B cell (primary cell): ENCODE measurements around the gene OR1I1. TPM values are rescaled to one million over a fixed set of nuclear protein-coding genes. Genes with fewer than 3 reads are reported as not detected.
"Not testable (repeated sequence)": the region's sequence is repeated elsewhere in the genome, so short reads cannot be mapped to it uniquely, and the experiment has no call there.

Experiments used
- ATAC-seq: fragments of 200-7000 bp; cut with Tn5 transposase; one replicate; pipeline ENCODE4 v1.10.0; 2021; ENCODE audit warnings: low read depth, mild to moderate bottlenecking, moderate number of reproducible peaks, moderate library complexity
- CTCF ChIA-PET: fragments of 350-600 bp; sonication (Branson Sonifier 250); formaldehyde crosslinking; loops from one replicate; lab custom pipeline; 2021; ENCODE audit warnings: antibody characterized with exemption, inconsistent platforms; lab: Charles Lee
- POLR2A ChIA-PET: fragments of 350-600 bp; sonication (Branson Sonifier 250); formaldehyde crosslinking; loops from one replicate; lab custom pipeline; 2021; ENCODE audit warnings: antibody characterized with exemption; lab: Charles Lee
- DNase-seq: peaks from one replicate; pipeline ENCODE4 v3.0.0; 2013
- H2AFZ ChIP-seq: 2 replicates; pipeline ENCODE4 v1.6.1; 2012; ENCODE audit warnings: mild to moderate bottlenecking, low read depth, low read length; ENCODE audit not compliant: insufficient read depth, poor library complexity, severe bottlenecking
- H3K27ac ChIP-seq, 2 donors: 1 replicate in 1 of 2; 2 replicates in 1 of 2; pipeline ENCODE4 v1.5.1; 2012 to 2013; ENCODE audit warnings: low read length in 2 of 2, mild to moderate bottlenecking in 2 of 2, moderate library complexity in 1 of 2
- H3K27me3 ChIP-seq, 4 experiments: fragments of 200-600 bp in 1 of 4; sonication (generic) in 1 of 4; replicated peaks in 1 of 4; 1 replicate in 2 of 4; 2 replicates in 2 of 4; pipeline versions ENCODE4 v1.6.1 to v1.7.0; 2013 to 2016; ENCODE audit warnings: low read length in 3 of 4, mild to moderate bottlenecking in 2 of 4, mixed read lengths in 1 of 4, moderate library complexity in 1 of 4; ENCODE audit not compliant: insufficient read depth in 4 of 4, control insufficient read depth in 3 of 4; ENCODE audit errors: control extremely low read depth in 1 of 4
- H3K36me3 ChIP-seq, 2 experiments: replicated peaks in 1 of 2; 1 replicate in 1 of 2; 2 replicates in 1 of 2; pipeline versions ENCODE4 v1.6.1 to v1.7.1; 2013; ENCODE audit warnings: low read length in 1 of 2; ENCODE audit not compliant: insufficient read depth in 2 of 2, control insufficient read depth in 1 of 2; ENCODE audit errors: control extremely low read depth in 1 of 2, extremely low read depth in 1 of 2
- H3K4me1 ChIP-seq, 2 donors: fragments of 200-600 bp in 1 of 2; sonication (generic) in 1 of 2; 1 replicate in 1 of 2; 2 replicates in 1 of 2; pipeline versions ENCODE4 v1.5.1 to v1.6.1; 2013 to 2017; ENCODE audit warnings: low read length in 2 of 2; ENCODE audit not compliant: control insufficient read depth in 2 of 2, insufficient read depth in 2 of 2
- H3K4me2 ChIP-seq: replicated peaks from 2 replicates; pipeline ENCODE3; 2012; ENCODE audit warnings: mild to moderate bottlenecking, low read depth, low read length; ENCODE audit not compliant: poor library complexity, severe bottlenecking
- H3K4me3 ChIP-seq, 5 experiments: fragments of 200-600 bp in 1 of 5; sonication (generic) in 1 of 5; 1 replicate in 3 of 5; 2 replicates in 2 of 5; pipeline versions ENCODE4 v1.5.1 to v1.7.0; 2011 to 2016; ENCODE audit warnings: low read length in 4 of 5, mild to moderate bottlenecking in 4 of 5, low read depth in 2 of 5, control low read depth in 1 of 5, moderate library complexity in 1 of 5; ENCODE audit not compliant: insufficient read depth in 1 of 5; ENCODE audit errors: control extremely low read depth in 1 of 5, extremely low read depth in 1 of 5
- H3K79me2 ChIP-seq: fragments of 200-600 bp; sonication (generic); one replicate; pipeline ENCODE4 v1.6.0; 2016; ENCODE audit warnings: low read length; ENCODE audit not compliant: control insufficient read depth, insufficient read depth
- H3K9ac ChIP-seq: fragments of 200-600 bp; sonication (generic); 2 replicates; pipeline ENCODE4 v1.6.1; 2017; ENCODE audit warnings: mild to moderate bottlenecking, low read length, moderate library complexity
- H3K9me3 ChIP-seq, 3 donors: one replicate each; pipeline versions ENCODE4 v1.6.1 to v1.7.1; 2013; ENCODE audit warnings: low read length in 2 of 3; ENCODE audit not compliant: control insufficient read depth in 2 of 3, insufficient read depth in 1 of 3; ENCODE audit errors: control extremely low read depth in 1 of 3
- H4K20me1 ChIP-seq: 2 replicates; pipeline ENCODE4 v1.6.0; 2012; ENCODE audit warnings: mild to moderate bottlenecking, low read length; ENCODE audit not compliant: insufficient read depth, control insufficient read depth, poor library complexity, severe bottlenecking
- H3K27ac Mint-ChIP-seq: one replicate; pipeline ENCODE4 v1.8.0; 2021; ENCODE audit warnings: mixed read lengths
- H3K27me3 Mint-ChIP-seq: one replicate; pipeline ENCODE4 v1.8.0; 2021; ENCODE audit warnings: mixed read lengths
- H3K4me1 Mint-ChIP-seq: one replicate; pipeline ENCODE4 v1.8.0; 2021; ENCODE audit warnings: mixed read lengths
- H3K4me3 Mint-ChIP-seq: one replicate; pipeline ENCODE4 v1.8.0; 2021; ENCODE audit warnings: mixed read lengths
- H3K9me3 Mint-ChIP-seq: one replicate; pipeline ENCODE4 v1.8.0; 2022; ENCODE audit warnings: mixed read lengths; ENCODE audit not compliant: insufficient read depth
- CTCF ChIP-seq: fragments of 200-600 bp; IDR thresholded peaks from one replicate; pipeline ENCODE4 v1.8.0; 2022; ENCODE audit warnings: antibody characterized with exemption, mild to moderate bottlenecking
- EZH2 ChIP-seq: IDR thresholded peaks from 2 replicates; pipeline ENCODE4 v1.6.1; 2012; ENCODE audit warnings: borderline replicate concordance, low read depth, mild to moderate bottlenecking, moderate library complexity, low read length; ENCODE audit not compliant: insufficient read depth, poor library complexity, severe bottlenecking
- WGBS: methylation state at CpG from one replicate; pipeline ENCODE4 v1.1.5; 2013; ENCODE audit warnings: missing lambda C conversion rate; ENCODE audit not compliant: insufficient coverage; 5-methylcytosine and 5-hydroxymethylcytosine counted together
- intact Hi-C: fragments of 100-400 bp; cut with micrococcal nuclease; formaldehyde crosslinking; loops from one replicate; pipeline ENCODE4 v1.10.0; 2022
- polyA plus RNA-seq: library from polyadenylated mRNA; depleted of rRNA; stranded (reverse); fragments of >200 nt; gene quantifications from 2 replicates; pipeline ENCODE4 v1.2.3, GENCODE V29; 2012
- total RNA-seq, 2 donors: library from RNA; stranded (reverse); fragments of 120-200 nt in 1 of 2; gene quantifications; 1 replicate in 1 of 2; 2 replicates in 1 of 2; pipeline versions ENCODE4 v1.2.3 to v1.2.4, GENCODE V29; 2013 to 2022

The OR1I1 gene
- total and polyA plus RNA-seq, 2 donors (not counting 1 experiment from before 2014, with no cell fraction given) = not detected

GRCh38 chr19:15093001-15093400 is 11.0 kb downstream of the OR1I1 start:
- H3K79me2 ChIP-seq = no peaks in the 10 kb centered on the region
- H3K36me3 ChIP-seq = no peaks in the 10 kb centered on the region
- H3K27me3 ChIP-seq = peaks cover 0 to 4% (median 1%) of the 10 kb centered on the region in 4 experiments
- peaks cover 4 to 6% of the 10 kb centered on the region in 2 donors for H3K4me1 ChIP-seq
- ChIA-PET CTCF (interaction anchor here (1.1 to 2.9 kb wide), 9 partner anchors 9 to 518 kb away, joined by 3 to 53 read pairs (median 13); partner anchors contain the start of gene AKAP8L), POLR2A (no interaction called here)
- WGBS = 100% methylated on average over 1 of the region's 2 CpGs
- no peaks in the 10 kb centered on the region for H3K9me3 ChIP-seq
- no peak overlapping the region for H3K9ac ChIP-seq
- Mint-ChIP-seq H3K27me3 (peaks cover 20% of the 10 kb centered on the region), H3K9me3 (no peaks in the 10 kb centered on the region), H3K4me1 (peaks cover 2% of the 10 kb centered on the region), H3K4me3 (no peak overlapping the region), H3K27ac (no peak overlapping the region)
- no peak overlapping the region for H3K4me2 ChIP-seq
- TF ChIP-seq CTCF (no peak), EZH2 (no peak)
- intact Hi-C loops = no loop called here
- no peak overlapping the region for H3K27ac ChIP-seq
- H4K20me1 ChIP-seq = no peaks in the 10 kb centered on the region
- ATAC-seq = no peak
- H2AFZ ChIP-seq = no peak overlapping the region
- H3K4me3 ChIP-seq = no peak overlapping the region
- DNase-seq = no peak

- no peak for DNase-seq
- ATAC-seq = no peak
- no peak overlapping the region for H3K27ac ChIP-seq
- H3K79me2 ChIP-seq = no peaks in the 10 kb centered on the region
- no peak for TF ChIP-seq EZH2
- TF ChIP-seq CTCF = no peak
- Mint-ChIP-seq H3K9me3 (no peaks in the 10 kb centered on the region), H3K4me3 (no peak overlapping the region), H3K4me1 (peaks cover 2% of the 10 kb centered on the region), H3K27me3 (peaks cover 20% of the 10 kb centered on the region), H3K27ac (no peak overlapping the region)
- CTCF ChIA-PET = interaction anchor here (0.6 to 0.7 kb wide), 3 partner anchors 62 to 508 kb away, joined by 3 to 4 read pairs (median 3); no protein-coding TSS in a partner anchor
- H3K4me3 ChIP-seq = no peak overlapping the region
- no peaks in the 10 kb centered on the region for H3K36me3 ChIP-seq
- H3K4me2 ChIP-seq = no peak overlapping the region
- no peak overlapping the region for H2AFZ ChIP-seq
- H3K4me1 ChIP-seq = peaks cover 4 to 6% of the 10 kb centered on the region in 2 donors
- H3K27me3 ChIP-seq = peaks cover 0 to 4% (median 1%) of the 10 kb centered on the region in 4 experiments
- POLR2A ChIA-PET = no interaction called here
- intact Hi-C loops = no loop called here
- no peaks in the 10 kb centered on the region for H4K20me1 ChIP-seq
- no peak overlapping the region for H3K9ac ChIP-seq
- H3K9me3 ChIP-seq = no peaks in the 10 kb centered on the region
- WGBS = 86% methylated on average over 2 of the region's 3 CpGs
Observed at GRCh38 chr19:15096223-15096622, 14.2 kb downstream of the OR1I1 start.

- H3K4me1 Mint-ChIP-seq, H3K36me3 ChIP-seq: not testable (repeated sequence)
- 100% methylated on average over 1 of the region's 6 CpGs for WGBS
Observed at GRCh38 chr19:15097980-15098379, 16.0 kb downstream of the OR1I1 start.

More at GRCh38 chr19:15097980-15098379, 16.0 kb downstream of the OR1I1 start:
- H3K27ac Mint-ChIP-seq, H3K9me3 Mint-ChIP-seq, H3K27me3 ChIP-seq, H3K4me2 ChIP-seq, intact Hi-C loops, H3K4me3 Mint-ChIP-seq, H3K27ac ChIP-seq, DNase-seq, H2AFZ ChIP-seq, H3K9ac ChIP-seq, ATAC-seq, H4K20me1 ChIP-seq, H3K4me1 ChIP-seq, H3K4me3 ChIP-seq, H3K79me2 ChIP-seq, POLR2A ChIA-PET: not testable (repeated sequence)
- H3K27me3 Mint-ChIP-seq = peaks cover 26% of the 10 kb centered on the region
- H3K9me3 ChIP-seq = peaks cover 0 to 14% (median 0%) of the 10 kb centered on the region in 3 donors
- CTCF ChIA-PET = interaction anchor here (1.4 kb wide), 1 partner anchor 54 kb away, joined by 4 read pairs; no protein-coding TSS in a partner anchor
